ENCODE data around the gene PTGER1. TPM values are rescaled to one million over a fixed set of nuclear protein-coding genes. Genes with fewer than 3 reads are reported as not detected.
"Not testable (repeated sequence)": the region's sequence is repeated elsewhere in the genome, so short reads cannot be mapped to it uniquely, and the experiment has no call there.

Gene PTGER1
- total and polyA plus RNA-seq, 4 donors: 0.15 to 0.42 (median 0.22) TPM; not detected in 1

GRCh38 chr19:14459703-14460102 lies 15.5 kb downstream of the PTGER1 start (continued):
- TF ChIP-seq REST (IDR thresholded peaks at IDR 0.05): no peak
- TF ChIP-seq RXRA (IDR thresholded peaks at IDR 0.05): no peak
- no peak for TF ChIP-seq SP1 (IDR thresholded peaks at IDR 0.05)
- no peak for TF ChIP-seq GABPA (IDR thresholded peaks at IDR 0.05 in 1 of 2, conservative IDR thresholded peaks at IDR 0.05 in 1 of 2)
- TF ChIP-seq YY1 (IDR thresholded peaks at IDR 0.05): no peak

- DNase-seq (ENCODE audit: low spot score); H3K9ac ChIP-seq (ENCODE audit: low read depth in 1 of 2, low read length in 2 of 2); H3K27me3 ChIP-seq (ENCODE audit: control insufficient read depth in 4 of 4, insufficient read depth in 4 of 4, low read length in 3 of 4); H3K4me3 ChIP-seq (ENCODE audit: low read depth in 1 of 3, low read length in 3 of 3); H3K4me1 ChIP-seq (ENCODE audit: control insufficient read depth in 4 of 4, insufficient read depth in 4 of 4, low read length in 3 of 4); H3K27ac ChIP-seq (ENCODE audit: low read depth in 1 of 2, low read length in 2 of 2); H3K9me3 ChIP-seq (ENCODE audit: control insufficient read depth in 4 of 4, low read length in 3 of 4): not testable (repeated sequence)
- 97% methylated on average over 3 of the region's 3 CpGs for WGBS
- peaks cover 0 to 31% (median 23%) of the 10 kb centered on the region in 4 donors for H3K36me3 ChIP-seq (ENCODE audit: control insufficient read depth in 4 of 4, insufficient read depth in 3 of 4, low read depth in 1 of 4, low read length in 3 of 4)
Observed at GRCh38 chr19:14452303-14452702, 22.9 kb downstream of the PTGER1 start.

- H3K36me3 ChIP-seq (ENCODE audit: control insufficient read depth in 4 of 4, insufficient read depth in 3 of 4, low read depth in 1 of 4, low read length in 3 of 4): peaks cover 10 to 43% (median 31%) of the 10 kb centered on the region in 4 donors
- WGBS: 99% methylated on average over 19 of the region's 19 CpGs
Observed at GRCh38 chr19:14450876-14451275, 24.3 kb downstream of the PTGER1 start.

More at GRCh38 chr19:14450876-14451275, 24.3 kb downstream of the PTGER1 start:
- DNase-seq (ENCODE audit: low spot score): no peak
- TF ChIP-seq RAD21 (IDR thresholded peaks at IDR 0.05) (no peak), MAX (IDR thresholded peaks at IDR 0.05) (no peak), YY1 (IDR thresholded peaks at IDR 0.05) (no peak), CTCF (IDR thresholded peaks at IDR 0.05; ENCODE audit: low read depth, low read length, missing input control) (no peak), SP1 (IDR thresholded peaks at IDR 0.05) (no peak), ATF3 (IDR thresholded peaks at IDR 0.05) (no peak), HNF4A (conservative IDR thresholded peaks at IDR 0.05) (no peak), JUND (IDR thresholded peaks at IDR 0.05) (no peak), TAF1 (conservative IDR thresholded peaks at IDR 0.05) (no peak), FOXA1 (IDR thresholded peaks at IDR 0.05) (no peak), NR2F2 (IDR thresholded peaks at IDR 0.05) (no peak), EGR1 (IDR thresholded peaks at IDR 0.05; ENCODE audit: low read depth in 2 of 2) (no peak), GABPA (IDR thresholded peaks at IDR 0.05 in 1 of 2, conservative IDR thresholded peaks at IDR 0.05 in 1 of 2) (no peak), FOXA2 (IDR thresholded peaks at IDR 0.05) (no peak), HNF4G (IDR thresholded peaks at IDR 0.05) (no peak), RXRA (IDR thresholded peaks at IDR 0.05) (no peak)
- Histone ChIP-seq H3K9me3 (ENCODE audit: control insufficient read depth in 4 of 4, low read length in 3 of 4) (no peaks in the 10 kb centered on the region), H3K27ac (ENCODE audit: low read depth in 1 of 2, low read length in 2 of 2) (no peak overlapping the region), H3K4me1 (ENCODE audit: control insufficient read depth in 4 of 4, insufficient read depth in 4 of 4, low read length in 3 of 4) (no peaks in the 10 kb centered on the region), H3K9ac (ENCODE audit: low read depth in 1 of 2, low read length in 2 of 2) (no peak overlapping the region), H3K27me3 (ENCODE audit: control insufficient read depth in 4 of 4, insufficient read depth in 4 of 4, low read length in 3 of 4) (no peaks in the 10 kb centered on the region), H3K4me3 (ENCODE audit: low read depth in 1 of 3, low read length in 3 of 3) (no peak overlapping the region)

All from liver (tissue), 9 donors.